Cardiac muscle cell (in vitro differentiated cells and primary cell): ENCODE results near the gene RBBP8NL. TPM values are rescaled to one million over a fixed set of nuclear protein-coding genes. Genes with fewer than 3 reads are reported as not detected.

Experiments used
- DNase-seq, 2 donors: peaks; one replicate each; pipeline versions ENCODE4 v3.0.0 to v3.0.0-alpha.2; 2010 to 2017; ENCODE audit warnings: low read depth in 1 of 2, low spot score in 1 of 2
- H3K27ac ChIP-seq: fragments of 200-600 bp; sonication (generic); 2 replicates; pipeline ENCODE4 v1.5.1; 2016
- H3K27me3 ChIP-seq: fragments of 200-600 bp; sonication (generic); 2 replicates; pipeline ENCODE4 v1.6.0; 2016; ENCODE audit warnings: control low read depth
- H3K36me3 ChIP-seq: fragments of 200-600 bp; sonication (generic); 2 replicates; pipeline ENCODE4 v1.5.1; 2016; ENCODE audit warnings: control low read depth
- H3K4me1 ChIP-seq: fragments of 200-600 bp; sonication (generic); 2 replicates; pipeline ENCODE4 v1.8.1; 2017; ENCODE audit warnings: low read depth, mild to moderate bottlenecking, mixed run types
- H3K4me3 ChIP-seq: fragments of 200-600 bp; sonication (generic); 2 replicates; pipeline ENCODE4 v1.5.1; 2016; ENCODE audit warnings: mild to moderate bottlenecking
- H3K9me3 ChIP-seq: fragments of 200-600 bp; sonication (generic); 2 replicates; pipeline ENCODE4 v1.5.1; 2017; ENCODE audit warnings: low read depth, mild to moderate bottlenecking, control low read depth
- polyA plus RNA-seq: library from polyadenylated mRNA; unstranded; fragments of >200 nt; fragmentation: Nextera tagmentation; extraction: Ambion mirVana; gene quantifications from 2 replicates; pipeline ENCODE4 v1.2.1, GENCODE V29; 2016
- total RNA-seq: library from RNA; depleted of rRNA; stranded (reverse); fragments of >200 nt; gene quantifications from 2 replicates; pipeline ENCODE4 v1.2.3, GENCODE V29; 2016
- TF ChIP-seq, protein P1 (sequence below): IDR thresholded peaks from 2 replicates; pipeline ENCODE4 v1.5.1; 2012; ENCODE audit warnings: low read depth, mild to moderate bottlenecking, low read length

The RBBP8NL gene
- total and polyA plus RNA-seq, 2 experiments from 2014 or later, result not detected

DNA sequence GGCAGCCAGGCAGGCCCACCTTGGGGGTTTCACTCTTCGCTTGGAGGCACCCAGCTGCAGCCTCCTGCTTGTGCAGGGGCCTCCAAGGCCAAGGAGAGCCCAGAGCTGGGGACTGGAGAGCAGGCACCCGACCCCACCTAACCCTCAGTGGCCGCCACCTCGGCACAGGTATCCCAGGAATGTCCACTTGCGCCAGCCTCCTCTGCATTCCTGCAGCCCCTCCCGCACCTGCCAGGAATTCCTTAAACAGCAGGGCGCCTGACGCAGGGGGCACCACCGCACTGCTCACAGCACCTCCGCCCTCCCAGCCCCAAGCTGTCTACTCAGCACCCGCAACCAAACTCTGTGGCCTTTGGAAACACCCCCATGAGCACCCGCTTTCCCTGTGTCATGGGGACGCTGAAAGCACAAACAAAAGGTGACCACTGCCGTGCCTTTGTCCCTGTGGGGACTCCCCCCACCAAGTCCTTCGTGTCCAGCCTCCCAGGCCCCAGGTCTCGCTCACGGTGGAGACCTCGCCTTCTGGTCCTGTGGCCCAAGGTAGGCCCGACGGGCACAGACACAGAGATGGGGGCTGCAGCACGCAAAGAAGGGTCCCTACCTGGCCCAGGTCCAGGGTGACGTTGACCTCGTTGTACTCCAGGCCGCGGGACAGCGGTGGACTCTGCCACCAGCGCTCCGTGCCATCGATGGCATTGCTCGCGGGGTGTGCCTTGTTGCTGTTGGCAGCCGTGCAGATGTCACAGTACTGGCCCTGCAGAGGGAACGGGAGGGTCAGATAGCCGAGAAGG lies 65.3 kb downstream of the RBBP8NL start:
- peak in 1 of 2 donors; percentile 43 for DNase-seq
- Histone ChIP-seq H3K36me3 (no peaks in the 10 kb centered on the region), H3K4me3 (no peak overlapping the region), H3K9me3 (no peaks in the 10 kb centered on the region), H3K27ac (peak overlapping the region; percentile 75), H3K27me3 (no peaks in the 10 kb centered on the region), H3K4me1 (peaks cover 38% of the 10 kb centered on the region)
- TF ChIP-seq, protein P1, sequence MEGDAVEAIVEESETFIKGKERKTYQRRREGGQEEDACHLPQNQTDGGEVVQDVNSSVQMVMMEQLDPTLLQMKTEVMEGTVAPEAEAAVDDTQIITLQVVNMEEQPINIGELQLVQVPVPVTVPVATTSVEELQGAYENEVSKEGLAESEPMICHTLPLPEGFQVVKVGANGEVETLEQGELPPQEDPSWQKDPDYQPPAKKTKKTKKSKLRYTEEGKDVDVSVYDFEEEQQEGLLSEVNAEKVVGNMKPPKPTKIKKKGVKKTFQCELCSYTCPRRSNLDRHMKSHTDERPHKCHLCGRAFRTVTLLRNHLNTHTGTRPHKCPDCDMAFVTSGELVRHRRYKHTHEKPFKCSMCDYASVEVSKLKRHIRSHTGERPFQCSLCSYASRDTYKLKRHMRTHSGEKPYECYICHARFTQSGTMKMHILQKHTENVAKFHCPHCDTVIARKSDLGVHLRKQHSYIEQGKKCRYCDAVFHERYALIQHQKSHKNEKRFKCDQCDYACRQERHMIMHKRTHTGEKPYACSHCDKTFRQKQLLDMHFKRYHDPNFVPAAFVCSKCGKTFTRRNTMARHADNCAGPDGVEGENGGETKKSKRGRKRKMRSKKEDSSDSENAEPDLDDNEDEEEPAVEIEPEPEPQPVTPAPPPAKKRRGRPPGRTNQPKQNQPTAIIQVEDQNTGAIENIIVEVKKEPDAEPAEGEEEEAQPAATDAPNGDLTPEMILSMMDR, result no peak

DNA sequence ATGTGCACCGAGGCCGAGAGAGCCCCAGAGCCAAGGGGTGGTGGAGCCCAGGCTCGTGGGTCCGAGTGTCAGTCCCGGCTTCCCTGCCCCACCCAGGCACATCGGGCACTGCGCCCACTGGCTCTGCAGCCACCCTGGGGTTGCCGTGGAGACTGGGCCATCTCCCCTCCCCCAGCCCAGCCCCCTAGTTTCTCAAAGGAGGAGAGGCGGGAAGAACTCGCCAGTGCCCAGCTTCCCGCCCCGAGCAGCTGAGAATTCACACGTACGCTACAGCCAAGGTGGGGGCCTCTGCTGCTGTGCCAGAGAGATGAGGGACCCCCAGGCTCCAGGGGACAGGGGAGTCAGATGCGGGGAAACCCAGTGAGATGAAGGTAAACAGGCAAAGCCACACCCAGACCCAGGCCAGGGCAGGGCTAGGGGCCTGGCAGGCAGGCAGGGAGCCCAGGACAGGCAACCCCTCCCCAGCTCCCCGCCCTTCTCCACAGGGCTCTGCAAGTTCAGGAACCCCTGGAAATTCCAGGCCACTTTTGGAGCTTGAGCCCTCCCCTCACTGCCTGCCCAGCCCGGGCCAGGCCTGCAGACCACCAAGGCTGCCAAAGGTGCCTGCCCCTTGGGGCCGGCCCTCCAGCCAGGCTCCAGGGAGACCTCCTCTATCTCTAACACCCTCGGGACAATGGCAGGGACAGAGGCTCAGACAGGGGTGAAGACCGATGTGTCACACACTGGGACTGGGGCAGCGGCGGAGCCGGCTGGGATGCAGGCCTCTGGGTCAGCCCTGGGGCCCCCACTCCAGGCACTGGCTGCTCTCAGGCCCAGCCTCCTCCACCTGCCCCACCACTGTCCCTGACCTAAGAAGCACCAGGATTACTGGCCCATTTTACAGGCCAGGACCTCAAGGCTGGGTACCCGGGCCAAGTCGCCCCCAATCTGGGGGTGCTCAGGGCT lies 66.2 kb downstream of the RBBP8NL start:
- Histone ChIP-seq H3K27me3 (no peaks in the 10 kb centered on the region), H3K27ac (peak overlapping the region; percentile 75), H3K4me3 (no peak overlapping the region), H3K4me1 (peaks cover 46% of the 10 kb centered on the region), H3K9me3 (no peaks in the 10 kb centered on the region), H3K36me3 (no peaks in the 10 kb centered on the region)
- TF ChIP-seq, protein P1, result no peak
- DNase-seq, result no peak

Other genes with a start within 250 kb of the RBBP8NL start
- 23.4 and 32.9 TPM in 2 replicates for gene MTG2, start 244.5 kb downstream of the RBBP8NL start, total RNA-seq
- 20.4 and 27.8 TPM in 2 replicates for gene MTG2, start 244.5 kb downstream of the RBBP8NL start, polyA plus RNA-seq
- gene HRH3, start 207.3 kb downstream of the RBBP8NL start, total RNA-seq, result not detected in 2 replicates
- gene HRH3, start 207.3 kb downstream of the RBBP8NL start, polyA plus RNA-seq, result not detected in 2 replicates
- gene OSBPL2, start 189.0 kb downstream of the RBBP8NL start, total RNA-seq, result 33.5 and 43.4 TPM in 2 replicates
- 37.5 and 44.7 TPM in 2 replicates for gene OSBPL2, start 189.0 kb downstream of the RBBP8NL start, polyA plus RNA-seq
- 128 and 201 TPM in 2 replicates for gene ADRM1, start 124.5 kb downstream of the RBBP8NL start, total RNA-seq
- 105 and 160 TPM in 2 replicates for gene ADRM1, start 124.5 kb downstream of the RBBP8NL start, polyA plus RNA-seq
- gene LAMA5, start 60.2 kb downstream of the RBBP8NL start, total RNA-seq, result 103 and 162 TPM in 2 replicates
- 168 and 214 TPM in 2 replicates for gene LAMA5, start 60.2 kb downstream of the RBBP8NL start, polyA plus RNA-seq
- gene RPS21, start 40.4 kb downstream of the RBBP8NL start, total RNA-seq, result 839 and 997 TPM in 2 replicates
- 374 and 378 TPM in 2 replicates for gene RPS21, start 40.4 kb downstream of the RBBP8NL start, polyA plus RNA-seq
- 15.5 and 17.9 TPM in 2 replicates for gene CABLES2, start 20.3 kb downstream of the RBBP8NL start, total RNA-seq
- 21.4 and 23.8 TPM in 2 replicates for gene CABLES2, start 20.3 kb downstream of the RBBP8NL start, polyA plus RNA-seq
- gene GATA5, start 48.5 kb upstream of the RBBP8NL start, total RNA-seq, result 79.0 and 103 TPM in 2 replicates
- gene GATA5, start 48.5 kb upstream of the RBBP8NL start, polyA plus RNA-seq, result 66.8 and 96.5 TPM in 2 replicates
- gene SLCO4A1, start 215.0 kb upstream of the RBBP8NL start, total RNA-seq, result 0.15 and 1.4 TPM in 2 replicates
- 0.67 and 1.0 TPM in 2 replicates for gene SLCO4A1, start 215.0 kb upstream of the RBBP8NL start, polyA plus RNA-seq